HepG2 (cell line): ENCODE results near the gene ANKRD42. TPM values are rescaled to one million over a fixed set of nuclear protein-coding genes. Genes with fewer than 3 reads are reported as not detected.
A peak's percentile ranks its signal among the peaks of the same experiment; 100 is the strongest.

Source experiments
- ATAC-seq: fragments of 200-7000 bp; cut with Tn5 transposase; 3 replicates; pipeline ENCODE4 v1.9.1; 2020; ENCODE audit warnings: mild to moderate bottlenecking, moderate library complexity
- BruUV-seq: library from RNA; stranded (reverse); fragments of 400-500 nt; replicated peaks from 2 replicates; lab custom pipeline; 2021; lab: Mats Ljungman, UMichigan
- CTCF ChIA-PET: fragments of 300-600 bp; formaldehyde crosslinking; extraction: SDS; loops from one replicate; lab custom pipeline; 2021; ENCODE audit warnings: low total read pairs, inconsistent platforms, low intra/inter-chr PET ratio; lab: Yijun Ruan, JAX
- POLR2A ChIA-PET: fragments of 350-600 bp; sonication (Branson Sonifier 250); formaldehyde crosslinking; loops from one replicate; lab custom pipeline; 2020; ENCODE audit warnings: antibody characterized with exemption, inconsistent platforms; lab: Yijun Ruan, JAX
- DNase-seq: peaks from one replicate; pipeline ENCODE4 v3.0.0-alpha.2; 2015; ENCODE audit warnings: low spot score
- FAIRE-seq: peaks from 3 replicates; lab custom pipeline; 2011; peaks lifted over from hg19 to GRCh38; lab: Jason Lieb, UNC
- H2AFZ ChIP-seq: one replicate; pipeline ENCODE4 v1.6.1; 2011; ENCODE audit warnings: low read length, inconsistent platforms
- H3K27ac ChIP-seq: fragments of 300-600 bp; 3 replicates; pipeline ENCODE4 v1.8.0; 2011; ENCODE audit warnings: mixed run types, mild to moderate bottlenecking, mixed read lengths, low read length, inconsistent platforms; ENCODE audit not compliant: insufficient read depth; ENCODE audit errors: extremely low read length
- H3K27me3 ChIP-seq, 2 experiments: fragments of 200-600 bp in 1 of 2; 2 replicates in 1 of 2; 3 replicates in 1 of 2; pipeline versions ENCODE4 v1.6.0 to v1.8.0; 2011; ENCODE audit warnings: low read length in 2 of 2, mild to moderate bottlenecking in 2 of 2, moderate library complexity in 2 of 2, inconsistent platforms in 1 of 2; ENCODE audit not compliant: insufficient read depth in 2 of 2, control insufficient read depth in 1 of 2
- H3K36me3 ChIP-seq, 2 experiments: fragments of 200-600 bp in 1 of 2; replicated peaks in 1 of 2; 2 replicates in 1 of 2; 3 replicates in 1 of 2; pipeline versions ENCODE4 v1.5.1 to v1.8.0; 2011; ENCODE audit warnings: low read length in 2 of 2, inconsistent platforms in 1 of 2; ENCODE audit not compliant: insufficient read depth in 2 of 2, control insufficient read depth in 1 of 2
- H3K4me1 ChIP-seq: 2 replicates; pipeline ENCODE4 v1.5.1; 2012; ENCODE audit warnings: low read length, inconsistent platforms; ENCODE audit not compliant: insufficient read depth
- H3K4me2 ChIP-seq: 2 replicates; pipeline ENCODE4 v1.6.0; 2011; ENCODE audit warnings: low read depth, low read length, inconsistent platforms
- H3K4me3 ChIP-seq, 3 experiments: fragments of 200-600 bp in 1 of 3; sonication (generic), shearing (Covaris generic) in 1 of 3; replicated peaks in 1 of 3; 2 replicates each; pipeline ENCODE4 v1.5.1; 2011 to 2016; ENCODE audit warnings: low read length in 3 of 3, inconsistent platforms in 2 of 3, low read depth in 2 of 3, mild to moderate bottlenecking in 2 of 3, control low read depth in 1 of 3, mixed read lengths in 1 of 3; ENCODE audit not compliant: insufficient read depth in 1 of 3
- H3K79me2 ChIP-seq: one replicate; pipeline ENCODE4 v1.6.1; 2011; ENCODE audit warnings: low read length, inconsistent platforms; ENCODE audit not compliant: insufficient read depth
- H3K9ac ChIP-seq: 2 replicates; pipeline ENCODE4 v1.6.0; 2011; ENCODE audit warnings: mild to moderate bottlenecking, low read depth, low read length, inconsistent platforms; ENCODE audit not compliant: insufficient read depth
- H3K9me3 ChIP-seq: 2 replicates; pipeline ENCODE4 v1.5.1; 2012; ENCODE audit warnings: mild to moderate bottlenecking, low read length
- H4K20me1 ChIP-seq: 2 replicates; pipeline ENCODE4 v1.6.0; 2011; ENCODE audit warnings: inconsistent platforms, mild to moderate bottlenecking, low read length, moderate library complexity; ENCODE audit not compliant: insufficient read depth
- ARNTL ChIP-seq: sonication (generic); formaldehyde crosslinking; IDR thresholded peaks from 2 replicates; pipeline ENCODE4 v1.4.0; 2020; ENCODE audit warnings: mild to moderate bottlenecking, missing genetic modification reagents
- ELF4 ChIP-seq: sonication (generic); formaldehyde crosslinking; IDR thresholded peaks from 2 replicates; pipeline ENCODE4 v1.5.0; 2020; ENCODE audit warnings: missing genetic modification reagents, mild to moderate bottlenecking, moderate library complexity, borderline replicate concordance
- NFATC3 ChIP-seq: sonication (generic); formaldehyde crosslinking; IDR thresholded peaks from 2 replicates; pipeline ENCODE4 v1.5.1; 2020; ENCODE audit warnings: mild to moderate bottlenecking, missing genetic modification reagents
- RARA ChIP-seq: IDR thresholded peaks from 2 replicates; pipeline ENCODE4 v1.6.1; 2016; ENCODE audit warnings: missing genetic modification reagents, missing compliant biosample characterization
- RFX5 ChIP-seq: IDR thresholded peaks from 2 replicates; pipeline ENCODE4 v1.6.1; 2011; ENCODE audit warnings: low read depth, low read length, improper control_type of control experiment
- SMC3 ChIP-seq: IDR thresholded peaks from 2 replicates; pipeline ENCODE4 v1.6.1; 2011; ENCODE audit warnings: low read length, improper control_type of control experiment
- ZBTB3 ChIP-seq: sonication (generic); formaldehyde crosslinking; IDR thresholded peaks from 2 replicates; pipeline ENCODE4 v1.4.0; 2020; ENCODE audit warnings: low read depth, mild to moderate bottlenecking, moderate library complexity, missing genetic modification reagents, borderline replicate concordance
- ZMYM3 ChIP-seq: sonication (generic); formaldehyde crosslinking; IDR thresholded peaks from 2 replicates; pipeline ENCODE4 v1.5.1; 2020; ENCODE audit warnings: mild to moderate bottlenecking, missing genetic modification reagents
- ZNF496 ChIP-seq: sonication (generic); formaldehyde crosslinking; IDR thresholded peaks from 2 replicates; pipeline ENCODE4 v1.8.1; 2023; ENCODE audit warnings: mild to moderate bottlenecking, moderate library complexity, missing genetic modification reagents; ENCODE audit not compliant: insufficient replicate concordance
- ZNF564 ChIP-seq: sonication (generic); formaldehyde crosslinking; IDR thresholded peaks from 2 replicates; pipeline ENCODE4 v1.8.1; 2023; ENCODE audit warnings: mild to moderate bottlenecking, missing genetic modification reagents
- ZNF660 ChIP-seq: sonication (generic); formaldehyde crosslinking; IDR thresholded peaks from 2 replicates; pipeline ENCODE4 v1.5.1; 2020; ENCODE audit warnings: mild to moderate bottlenecking, low read depth, missing genetic modification reagents, borderline replicate concordance
- ZNF709 ChIP-seq: sonication (generic); formaldehyde crosslinking; IDR thresholded peaks from 2 replicates; pipeline ENCODE4 v1.5.0; 2020; ENCODE audit warnings: mild to moderate bottlenecking, missing genetic modification reagents
- WGBS: methylation state at CpG from one replicate; pipeline ENCODE4 v1.1.6; 2017; ENCODE audit warnings: low lambda C conversion rate; 5-methylcytosine and 5-hydroxymethylcytosine counted together
- in situ Hi-C: cut with HindIII; loops from 2 replicates; pipeline ENCODE4 v1.10.0; 2017; ENCODE audit warnings: low pct_unique_long_range_greater_than_20kb; ENCODE audit not compliant: extremely low pct_ligation_motif_present
- intact Hi-C: fragments of 100-400 bp; cut with micrococcal nuclease; formaldehyde crosslinking; loops from one replicate; pipeline ENCODE4 v1.10.0; 2022; ENCODE audit not compliant: unreplicated experiment
- polyA plus RNA-seq, 8 experiments: library from polyadenylated mRNA; depleted of rRNA in 3 of 8; stranded (reverse) in 7 of 8; unstranded in 1 of 8; fragments of >200 nt; fragmentation: Illumina TruSeq in 4 of 8; extraction: Trizol in 4 of 8; gene quantifications; 2 replicates each; pipeline versions ENCODE4 v1.2.1 to v1.2.3, GENCODE V29; 2011 to 2016; ENCODE audit warnings: low read depth in 4 of 8, missing spikeins in 1 of 8, mixed read lengths in 1 of 8; ENCODE audit not compliant: insufficient read depth in 1 of 8
- total RNA-seq, 5 experiments: library from RNA; depleted of rRNA; stranded (reverse); fragments of >200 nt; fragmentation: Illumina TruSeq; extraction: Trizol; gene quantifications; 2 replicates each; pipeline ENCODE4 v1.2.3, GENCODE V29; 2016; ENCODE audit warnings: low read depth in 1 of 5
- TF ChIP-seq, protein P1 (sequence below): sonication (generic); formaldehyde crosslinking; IDR thresholded peaks from 2 replicates; pipeline ENCODE4 v1.4.0; 2020; ENCODE audit warnings: missing genetic modification reagents, borderline replicate concordance
- TF ChIP-seq, protein P2 (sequence below): sonication (generic); formaldehyde crosslinking; IDR thresholded peaks from 2 replicates; pipeline ENCODE4 v1.5.0; 2020; ENCODE audit warnings: missing genetic modification reagents
- TF ChIP-seq, protein P3 (sequence below): sonication (generic); formaldehyde crosslinking; IDR thresholded peaks from 2 replicates; pipeline ENCODE4 v1.9.0; 2021; ENCODE audit warnings: missing genetic modification reagents, borderline replicate concordance

Gene ANKRD42
- total and polyA plus RNA-seq, 2 of the 13 experiments (the other 11 are each of a cell fraction or from before 2014, with no cell fraction given) = 2.2 to 3.7 TPM

DNA sequence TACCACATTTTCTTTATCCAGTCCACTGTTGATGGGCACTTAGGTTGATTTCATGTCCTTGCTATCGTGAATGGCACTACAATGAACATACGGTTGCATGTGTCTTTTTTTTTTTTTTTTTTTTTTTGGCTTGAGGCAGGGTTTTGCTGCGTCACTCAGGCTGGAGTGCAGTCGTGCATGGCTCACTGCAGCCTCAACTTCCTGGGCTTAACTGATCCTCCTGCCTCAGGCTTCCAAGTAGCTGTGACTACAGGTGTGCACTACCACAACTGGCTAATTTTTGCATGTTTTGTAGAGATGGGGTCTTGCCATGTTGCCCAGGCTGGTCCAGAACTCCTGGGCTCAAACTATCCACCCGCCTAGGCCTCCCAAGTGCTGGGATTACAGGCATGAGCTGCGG is 94.1 kb downstream of the ANKRD42 start (continued):
- TF ChIP-seq, protein P1, sequence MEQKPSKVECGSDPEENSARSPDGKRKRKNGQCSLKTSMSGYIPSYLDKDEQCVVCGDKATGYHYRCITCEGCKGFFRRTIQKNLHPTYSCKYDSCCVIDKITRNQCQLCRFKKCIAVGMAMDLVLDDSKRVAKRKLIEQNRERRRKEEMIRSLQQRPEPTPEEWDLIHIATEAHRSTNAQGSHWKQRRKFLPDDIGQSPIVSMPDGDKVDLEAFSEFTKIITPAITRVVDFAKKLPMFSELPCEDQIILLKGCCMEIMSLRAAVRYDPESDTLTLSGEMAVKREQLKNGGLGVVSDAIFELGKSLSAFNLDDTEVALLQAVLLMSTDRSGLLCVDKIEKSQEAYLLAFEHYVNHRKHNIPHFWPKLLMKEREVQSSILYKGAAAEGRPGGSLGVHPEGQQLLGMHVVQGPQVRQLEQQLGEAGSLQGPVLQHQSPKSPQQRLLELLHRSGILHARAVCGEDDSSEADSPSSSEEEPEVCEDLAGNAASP (CRISPR knock-in tag) = no peak
- no peak for TF ChIP-seq RFX5
- no peak for TF ChIP-seq ZMYM3 (CRISPR knock-in tag)
- no peak for TF ChIP-seq ZNF709 (CRISPR knock-in tag)
- no peak for TF ChIP-seq NFATC3
- no peak for TF ChIP-seq ZNF660
- TF ChIP-seq, protein P2, sequence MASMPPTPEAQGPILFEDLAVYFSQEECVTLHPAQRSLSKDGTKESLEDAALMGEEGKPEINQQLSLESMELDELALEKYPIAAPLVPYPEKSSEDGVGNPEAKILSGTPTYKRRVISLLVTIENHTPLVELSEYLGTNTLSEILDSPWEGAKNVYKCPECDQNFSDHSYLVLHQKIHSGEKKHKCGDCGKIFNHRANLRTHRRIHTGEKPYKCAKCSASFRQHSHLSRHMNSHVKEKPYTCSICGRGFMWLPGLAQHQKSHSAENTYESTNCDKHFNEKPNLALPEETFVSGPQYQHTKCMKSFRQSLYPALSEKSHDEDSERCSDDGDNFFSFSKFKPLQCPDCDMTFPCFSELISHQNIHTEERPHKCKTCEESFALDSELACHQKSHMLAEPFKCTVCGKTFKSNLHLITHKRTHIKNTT (CRISPR knock-in tag) = no peak

DNA sequence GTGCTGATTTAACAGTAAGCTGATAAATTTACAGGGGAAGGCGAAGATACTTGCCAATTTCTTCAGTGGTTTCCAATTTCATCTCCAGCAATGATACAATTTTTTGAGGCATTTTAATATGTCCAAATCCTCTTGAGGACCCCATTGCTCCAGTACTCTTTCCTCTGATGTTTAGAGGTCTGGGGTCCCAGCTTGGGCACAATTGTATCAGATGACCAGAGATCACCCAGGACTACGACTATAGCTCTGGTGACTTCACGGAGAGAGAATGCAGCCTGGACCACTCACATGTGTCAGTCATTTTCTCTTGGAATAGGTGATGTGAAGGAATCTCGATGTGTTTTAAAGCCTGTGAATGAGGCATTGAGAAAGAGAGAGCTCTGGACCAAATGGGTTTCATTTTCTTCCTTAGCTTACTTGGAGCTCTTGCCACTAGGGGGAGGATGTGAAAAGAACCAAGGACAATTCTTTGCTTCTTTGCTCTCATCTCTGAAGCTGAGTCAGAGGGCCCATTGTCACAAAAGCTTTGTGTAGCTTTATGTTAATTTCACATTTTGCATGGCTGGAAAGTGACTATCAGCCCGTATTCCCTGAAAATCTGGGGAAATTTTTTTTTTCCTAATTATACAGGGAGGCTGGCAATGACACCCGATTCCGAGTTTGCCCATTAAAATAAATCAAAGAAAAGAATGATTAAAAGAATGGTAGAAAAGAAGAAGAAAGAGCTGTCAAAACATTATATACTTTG is 99.4 kb downstream of the ANKRD42 start:
- WGBS = 42% methylated on average over 7 of the region's 7 CpGs
- peak; percentile 88 for FAIRE-seq
- peak overlapping the region; percentile 56 for H3K4me2 ChIP-seq
- peak; percentile 57 for DNase-seq
- peak; percentile 87 for ATAC-seq
- H3K4me3 ChIP-seq = no peak overlapping the region
- in situ Hi-C loops (loop anchor here (5.0 to 10.0 kb wide), 2 partner anchors 422 to 529 kb away; no protein-coding TSS in a partner anchor), intact Hi-C loops (loop anchor here (1.0 to 2.0 kb wide), 4 partner anchors 378 to 528 kb away; no protein-coding TSS in a partner anchor)
- H3K79me2 ChIP-seq = no peaks in the 10 kb centered on the region
- no peaks in the 10 kb centered on the region for H3K9me3 ChIP-seq
- POLR2A ChIA-PET = interaction anchor here (1.0 kb wide), 1 partner anchor 8 kb away, joined by 3 read pairs; no protein-coding TSS in a partner anchor
- no peaks in the 10 kb centered on the region for H3K4me1 ChIP-seq
- CTCF ChIA-PET = interaction anchor here (0.9 to 1.7 kb wide), 3 partner anchors 431 to 526 kb away, joined by 5 to 8 read pairs (median 7); no protein-coding TSS in a partner anchor
- H4K20me1 ChIP-seq = no peaks in the 10 kb centered on the region
- H3K36me3 ChIP-seq = no peaks in the 10 kb centered on the region
- no peaks in the 10 kb centered on the region for H3K27me3 ChIP-seq
- H3K27ac ChIP-seq = no peak overlapping the region
- no peak overlapping the region for H2AFZ ChIP-seq
- H3K9ac ChIP-seq = no peak overlapping the region
- BruUV-seq = no TSS peak
- no peak for TF ChIP-seq ZNF564
- no peak for TF ChIP-seq RARA
- no peak for TF ChIP-seq ZNF496 (CRISPR knock-in tag)
- no peak for TF ChIP-seq ELF4 (CRISPR knock-in tag)
- TF ChIP-seq, protein P3, sequence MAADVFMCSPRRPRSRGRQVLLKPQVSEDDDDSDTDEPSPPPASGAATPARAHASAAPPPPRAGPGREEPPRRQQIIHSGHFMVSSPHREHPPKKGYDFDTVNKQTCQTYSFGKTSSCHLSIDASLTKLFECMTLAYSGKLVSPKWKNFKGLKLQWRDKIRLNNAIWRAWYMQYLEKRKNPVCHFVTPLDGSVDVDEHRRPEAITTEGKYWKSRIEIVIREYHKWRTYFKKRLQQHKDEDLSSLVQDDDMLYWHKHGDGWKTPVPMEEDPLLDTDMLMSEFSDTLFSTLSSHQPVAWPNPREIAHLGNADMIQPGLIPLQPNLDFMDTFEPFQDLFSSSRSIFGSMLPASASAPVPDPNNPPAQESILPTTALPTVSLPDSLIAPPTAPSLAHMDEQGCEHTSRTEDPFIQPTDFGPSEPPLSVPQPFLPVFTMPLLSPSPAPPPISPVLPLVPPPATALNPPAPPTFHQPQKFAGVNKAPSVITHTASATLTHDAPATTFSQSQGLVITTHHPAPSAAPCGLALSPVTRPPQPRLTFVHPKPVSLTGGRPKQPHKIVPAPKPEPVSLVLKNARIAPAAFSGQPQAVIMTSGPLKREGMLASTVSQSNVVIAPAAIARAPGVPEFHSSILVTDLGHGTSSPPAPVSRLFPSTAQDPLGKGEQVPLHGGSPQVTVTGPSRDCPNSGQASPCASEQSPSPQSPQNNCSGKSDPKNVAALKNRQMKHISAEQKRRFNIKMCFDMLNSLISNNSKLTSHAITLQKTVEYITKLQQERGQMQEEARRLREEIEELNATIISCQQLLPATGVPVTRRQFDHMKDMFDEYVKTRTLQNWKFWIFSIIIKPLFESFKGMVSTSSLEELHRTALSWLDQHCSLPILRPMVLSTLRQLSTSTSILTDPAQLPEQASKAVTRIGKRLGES (CRISPR knock-in tag) = no peak
- TF ChIP-seq ARNTL = no peak
- no peak for TF ChIP-seq ZBTB3
- TF ChIP-seq SMC3 = peak; percentile 69
